Loucy (cell line): ENCODE results near the gene TCEAL5.

Experiments
- CTCF ChIP-seq: fragments of 200-600 bp; sonication (generic); conservative IDR thresholded peaks from 2 replicates; pipeline ENCODE4 v1.5.1; 2014; ENCODE audit warnings: mild to moderate bottlenecking, antibody characterized with exemption, low read length
- EZH2phosphoT487 ChIP-seq: fragments of 200-600 bp; IDR thresholded peaks from 2 replicates; pipeline ENCODE4 v1.6.1; 2018; ENCODE audit warnings: antibody characterized with exemption, mild to moderate bottlenecking, moderate library complexity, borderline replicate concordance

GRCh38 chrX:103256651-103257050 is 19.9 kb downstream of the TCEAL5 start:
- TF ChIP-seq CTCF (no peak), EZH2phosphoT487 (no peak)
